GM20000 (cell line): Measurements from ENCODE around the gene CAPN8.

ENCODE experiments used
- DNase-seq: peaks from one replicate; pipeline ENCODE4 v3.0.0; 2012; ENCODE audit warnings: low spot score
- CTCF ChIP-seq: IDR thresholded peaks from 2 replicates; pipeline ENCODE4 v1.5.1; 2012; ENCODE audit warnings: mild to moderate bottlenecking, control low read depth; ENCODE audit errors: extremely low read depth, missing control alignments

CAPN8 gene

GRCh38 chr1:223680188-223680587 is 14.7 kb upstream of the CAPN8 start:
- TF ChIP-seq CTCF = no peak
- no peak for DNase-seq

- no peak for DNase-seq
- TF ChIP-seq CTCF = no peak
These were observed 13.3 kb upstream of the CAPN8 start for GRCh38 chr1:223678841-223679240.

- TF ChIP-seq CTCF = no peak
- DNase-seq = no peak
These were observed 8.8 kb upstream of the CAPN8 start for GRCh38 chr1:223674119-223674890.

- peak; percentile 4 for TF ChIP-seq CTCF
These were observed 5.1 kb upstream of the CAPN8 start for GRCh38 chr1:223670458-223671159.

GRCh38 chr1:223669003-223669795 is 3.7 kb upstream of the CAPN8 start:
- TF ChIP-seq CTCF = no peak
- no peak for DNase-seq

More at GRCh38 chr1:223670458-223671159, 5.1 kb upstream of the CAPN8 start:
- DNase-seq = peak; percentile 34

GRCh38 chr1:223667484-223668182 is 2.1 kb upstream of the CAPN8 start:
- no peak for TF ChIP-seq CTCF
- DNase-seq = no peak
